NCI-H82 treated with DMSO at 0.1 percent for 48 hours (cell line): ENCODE measurements around the gene ATP6V1F.

Experiments used
- DNase-seq: peaks from one replicate; lab custom pipeline; 2025; ENCODE audit not compliant: unreplicated experiment; lab: John Stamatoyannopoulos, UW

Gene ATP6V1F

GRCh38 chr7:128835231-128835751 lies 27.4 kb upstream of the ATP6V1F start:
- DNase-seq, result no peak

GRCh38 chr7:128835790-128836641 lies 26.6 kb upstream of the ATP6V1F start:
- DNase-seq, result no peak

- no peak for DNase-seq
These were observed 25.8 kb upstream of the ATP6V1F start for GRCh38 chr7:128836729-128837348.

- DNase-seq, result no peak
These were observed 25.1 kb upstream of the ATP6V1F start for GRCh38 chr7:128837521-128837921.

GRCh38 chr7:128838109-128838779 lies 24.4 kb upstream of the ATP6V1F start:
- no peak for DNase-seq

- no peak for DNase-seq
These were observed 23.5 kb upstream of the ATP6V1F start for GRCh38 chr7:128838981-128839731.

GRCh38 chr7:128839751-128840177 lies 22.9 kb upstream of the ATP6V1F start:
- DNase-seq, result no peak

- DNase-seq, result no peak
These were observed 22.1 kb upstream of the ATP6V1F start for GRCh38 chr7:128840326-128841170.

- DNase-seq, result no peak
These were observed 21.4 kb upstream of the ATP6V1F start for GRCh38 chr7:128841171-128841690.

- no peak for DNase-seq
These were observed 20.6 kb upstream of the ATP6V1F start for GRCh38 chr7:128841921-128842673.

GRCh38 chr7:128842674-128843641 lies 19.7 kb upstream of the ATP6V1F start:
- DNase-seq, result no peak

GRCh38 chr7:128843938-128844621 lies 18.6 kb upstream of the ATP6V1F start:
- no peak for DNase-seq

GRCh38 chr7:128844777-128845311 lies 17.8 kb upstream of the ATP6V1F start:
- DNase-seq, result no peak

- DNase-seq, result no peak
These were observed 17.2 kb upstream of the ATP6V1F start for GRCh38 chr7:128845475-128845874.

GRCh38 chr7:128845987-128846386 lies 16.7 kb upstream of the ATP6V1F start:
- no peak for DNase-seq

- DNase-seq, result no peak
These were observed 15.7 kb upstream of the ATP6V1F start for GRCh38 chr7:128846781-128847444.
